IPS DF 4.7 (cell line): ENCODE results near the gene ALG12.
"Not testable (repeated sequence)": the region's sequence is repeated elsewhere in the genome, so short reads cannot be mapped to it uniquely, and the experiment has no call there.

Source experiments
- DNase-seq: peaks from one replicate; pipeline ENCODE4 v3.0.0-alpha.2; 2013; ENCODE audit warnings: low spot score; ENCODE audit errors: extremely low read depth

ALG12 gene

GRCh38 chr22:49946612-49947295, 28.5 kb upstream of the ALG12 start:
- no peak for DNase-seq

- not testable (repeated sequence) for DNase-seq
Measured at GRCh38 chr22:49945042-49945794, 27.0 kb upstream of the ALG12 start.

- DNase-seq: no peak
Measured at GRCh38 chr22:49944399-49944891, 26.2 kb upstream of the ALG12 start.

- no peak for DNase-seq
Measured at GRCh38 chr22:49943771-49944398, 25.6 kb upstream of the ALG12 start.

GRCh38 chr22:49943405-49943765, 25.1 kb upstream of the ALG12 start:
- DNase-seq: no peak

- DNase-seq: no peak
Measured at GRCh38 chr22:49942565-49943404, 24.5 kb upstream of the ALG12 start.

GRCh38 chr22:49941507-49942316, 23.5 kb upstream of the ALG12 start:
- no peak for DNase-seq

GRCh38 chr22:49938565-49939136, 20.4 kb upstream of the ALG12 start:
- DNase-seq: no peak

- no peak for DNase-seq
Measured at GRCh38 chr22:49937758-49938564, 19.7 kb upstream of the ALG12 start.

GRCh38 chr22:49936973-49937757, 18.9 kb upstream of the ALG12 start:
- no peak for DNase-seq

GRCh38 chr22:49936018-49936972, 18.1 kb upstream of the ALG12 start:
- no peak for DNase-seq

- DNase-seq: no peak
Measured at GRCh38 chr22:49935561-49935960, 17.3 kb upstream of the ALG12 start.

GRCh38 chr22:49934891-49935557, 16.8 kb upstream of the ALG12 start:
- DNase-seq: no peak

- no peak for DNase-seq
Measured at GRCh38 chr22:49934160-49934890, 16.1 kb upstream of the ALG12 start.

GRCh38 chr22:49933236-49934159, 15.3 kb upstream of the ALG12 start:
- no peak for DNase-seq
